SK-N-SH (cell line): ENCODE results near the gene CEP120. TPM values are rescaled to one million over a fixed set of nuclear protein-coding genes. Genes with fewer than 3 reads are reported as not detected.
A peak's percentile ranks its signal among the peaks of the same experiment; 100 is the strongest.

Experiments used
- CTCF ChIA-PET: fragments of 300-600, 350-600 bp; formaldehyde crosslinking; extraction: SDS; loops from one replicate; lab custom pipeline; 2021; lab: Yijun Ruan, JAX
- POLR2A ChIA-PET: fragments of 350-600 bp; sonication (Branson Sonifier 250); formaldehyde crosslinking; extraction: SDS; loops from one replicate; lab custom pipeline; 2020; ENCODE audit warnings: antibody characterized with exemption, inconsistent platforms; lab: Yijun Ruan, JAX
- DNase-seq: peaks from one replicate; pipeline ENCODE4 v3.0.0; 2012
- H2AFZ ChIP-seq: fragments of 200-600 bp; sonication (generic); 2 replicates; pipeline ENCODE4 v1.8.1; 2016; ENCODE audit warnings: antibody characterized with exemption, mild to moderate bottlenecking, low read depth
- H3F3A ChIP-seq: fragments of 200-600 bp; sonication (generic); replicated peaks from 2 replicates; pipeline ENCODE3; 2016; ENCODE audit warnings: antibody characterized with exemption, mild to moderate bottlenecking; ENCODE audit not compliant: insufficient read depth
- H3K27ac ChIP-seq, 2 experiments: fragments of 200-500 bp in 1 of 2; fragments of 200-600 bp in 1 of 2; sonication (Bioruptor generic) in 1 of 2; sonication (generic), shearing (Covaris generic) in 1 of 2; 2 replicates each; pipeline versions ENCODE4 v1.5.1 to v1.6.1; 2014 to 2016; ENCODE audit warnings: low read depth in 2 of 2, inconsistent platforms in 1 of 2, low read length in 1 of 2, mild to moderate bottlenecking in 1 of 2, mixed read lengths in 1 of 2
- H3K27me3 ChIP-seq: fragments of 200-600 bp; sonication (generic), shearing (Covaris generic); 2 replicates; pipeline ENCODE4 v1.6.1; 2016; ENCODE audit warnings: mixed run types; ENCODE audit not compliant: insufficient read depth
- H3K36me3 ChIP-seq, 2 experiments: fragments of 200-500 bp in 1 of 2; fragments of 200-600 bp in 1 of 2; sonication (Bioruptor generic) in 1 of 2; sonication (generic) in 1 of 2; replicated peaks in 1 of 2; 2 replicates each; pipeline versions ENCODE3 to v1.5.1; 2014 to 2016; ENCODE audit warnings: low read length in 1 of 2, mild to moderate bottlenecking in 1 of 2; ENCODE audit not compliant: insufficient read depth in 2 of 2, control insufficient read depth in 1 of 2
- H3K4me1 ChIP-seq, 2 experiments: fragments of 200-500 bp in 1 of 2; fragments of 200-600 bp in 1 of 2; sonication (Bioruptor generic) in 1 of 2; sonication (generic), shearing (Covaris generic) in 1 of 2; 2 replicates each; pipeline versions ENCODE4 v1.5.1 to v1.6.1; 2014 to 2016; ENCODE audit warnings: low read depth in 1 of 2, low read length in 1 of 2, mixed run types in 1 of 2; ENCODE audit not compliant: insufficient read depth in 2 of 2, control insufficient read depth in 1 of 2
- H3K4me2 ChIP-seq: fragments of 200-600 bp; sonication (generic), shearing (Covaris generic); 2 replicates; pipeline ENCODE4 v1.6.1; 2017; ENCODE audit warnings: mixed run types
- H3K4me3 ChIP-seq, 2 experiments: fragments of 200-500 bp in 1 of 2; fragments of 200-600 bp in 1 of 2; sonication (Bioruptor generic) in 1 of 2; sonication (generic), shearing (Covaris generic) in 1 of 2; 2 replicates each; pipeline versions ENCODE4 v1.5.1 to v1.8.1; 2014 to 2016; ENCODE audit warnings: low read depth in 2 of 2, inconsistent platforms in 1 of 2, low read length in 1 of 2, mild to moderate bottlenecking in 1 of 2, mixed read lengths in 1 of 2, moderate library complexity in 1 of 2
- H3K79me2 ChIP-seq: fragments of 200-600 bp; sonication (generic); 2 replicates; pipeline ENCODE4 v1.8.1; 2017; ENCODE audit warnings: mild to moderate bottlenecking; ENCODE audit not compliant: insufficient read depth
- H3K9ac ChIP-seq: fragments of 200-600 bp; sonication (generic); 2 replicates; pipeline ENCODE4 v1.6.1; 2017; ENCODE audit warnings: mixed run types
- H3K9me2 ChIP-seq: fragments of 200-600 bp; sonication (generic); 2 replicates; pipeline ENCODE4 v1.6.1; 2017; ENCODE audit warnings: mixed run types
- H3K9me3 ChIP-seq: fragments of 200-600 bp; sonication (generic); 2 replicates; pipeline ENCODE4 v1.6.1; 2017; ENCODE audit warnings: mixed run types, mild to moderate bottlenecking, moderate library complexity
- H4K20me1 ChIP-seq: fragments of 200-600 bp; sonication (generic); 2 replicates; pipeline ENCODE4 v1.6.1; 2017; ENCODE audit warnings: mild to moderate bottlenecking, mixed run types; ENCODE audit not compliant: insufficient read depth
- MEF2A ChIP-seq: IDR thresholded peaks from 2 replicates; pipeline ENCODE4 v1.4.0; 2012; ENCODE audit warnings: low read depth, borderline replicate concordance
- MXI1 ChIP-seq: IDR thresholded peaks from 2 replicates; pipeline ENCODE4 v1.6.1; 2012; ENCODE audit warnings: mild to moderate bottlenecking, low read depth, low read length, improper control_type of control experiment
- RAD21 ChIP-seq: IDR thresholded peaks from 2 replicates; pipeline ENCODE4 v1.6.1; 2012; ENCODE audit warnings: mild to moderate bottlenecking, low read length
- SMC3 ChIP-seq: IDR thresholded peaks from 2 replicates; pipeline ENCODE4 v1.6.1; 2012; ENCODE audit warnings: low read depth, low read length, improper control_type of control experiment
- YY1 ChIP-seq: IDR thresholded peaks from 2 replicates; pipeline ENCODE4 v1.4.0; 2012; ENCODE audit warnings: low read depth, mild to moderate bottlenecking
- WGBS: methylation state at CpG from one replicate; pipeline ENCODE4 v1.1.6; 2017; ENCODE audit warnings: low lambda C conversion rate; 5-methylcytosine and 5-hydroxymethylcytosine counted together
- polyA plus RNA-seq, 3 experiments: library from polyadenylated mRNA; depleted of rRNA; stranded (reverse); fragments of >200 nt; gene quantifications; 2 replicates each; pipeline ENCODE4 v1.2.3, GENCODE V29; 2012
- TF ChIP-seq, protein P1 (sequence below): IDR thresholded peaks from 2 replicates; pipeline ENCODE4 v1.6.1; 2012; ENCODE audit warnings: mild to moderate bottlenecking, low read depth, low read length, moderate library complexity
- TF ChIP-seq, protein P2 (sequence below): IDR thresholded peaks from 2 replicates; pipeline ENCODE4; 2012
- TF ChIP-seq, protein P3 (sequence below): fragments of 200-600 bp; sonication (generic); IDR thresholded peaks from 2 replicates; pipeline ENCODE4 v1.6.1; 2017; ENCODE audit warnings: antibody characterized with exemption, mild to moderate bottlenecking, moderate library complexity
- TF ChIP-seq, protein P4 (sequence below): IDR thresholded peaks from 2 replicates; pipeline ENCODE4 v1.4.0; 2012; ENCODE audit warnings: low read depth, borderline replicate concordance

Gene CEP120
- polyA plus RNA-seq, 1 of the 3 experiments (the other 2 are of a cell fraction), result 5.0 TPM

DNA sequence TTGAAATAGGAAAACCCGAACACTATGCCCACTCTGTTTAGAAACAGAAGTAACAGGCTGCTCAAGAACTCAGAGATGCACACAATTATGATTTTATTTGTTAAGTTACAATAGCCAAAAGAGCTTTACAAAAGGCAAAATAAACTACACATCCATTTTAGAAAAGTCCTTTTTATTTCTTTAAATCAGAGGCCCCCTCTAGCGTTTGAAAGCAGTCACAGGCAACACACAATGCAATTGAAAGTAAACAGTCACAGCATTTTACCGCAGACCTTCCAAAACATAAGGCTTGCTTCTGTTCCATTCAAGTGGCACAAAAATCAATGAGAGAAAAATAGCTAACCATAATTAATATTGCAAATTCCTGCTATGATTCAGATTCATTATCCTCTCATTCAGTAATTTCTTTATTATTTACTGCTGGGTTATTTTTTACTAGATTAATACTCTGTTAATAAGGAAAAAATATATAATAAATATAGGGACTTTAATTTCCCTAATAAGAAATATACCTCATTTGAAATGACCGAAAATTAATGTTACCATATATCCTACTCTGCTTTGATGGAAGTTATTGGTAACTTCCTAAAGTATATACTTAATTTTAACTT, 78.3 kb downstream of the CEP120 start:
- no peaks in the 10 kb centered on the region for H3K27me3 ChIP-seq
- CTCF ChIA-PET, result interaction anchor here (0.6 to 2.3 kb wide), 29 partner anchors 9 to 847 kb away, joined by 3 to 9 read pairs (median 4); partner anchors contain the start of genes SNX2 and SNX24
- H3K4me3 ChIP-seq, result no peak overlapping the region; a peak in 1 of 4 replicates
- H4K20me1 ChIP-seq, result no peaks in the 10 kb centered on the region
- no peaks in the 10 kb centered on the region for H3K79me2 ChIP-seq
- POLR2A ChIA-PET, result no interaction called here
- H3K36me3 ChIP-seq, result peaks cover 0 to 24% of the 10 kb centered on the region in 2 experiments
- peaks cover 3% of the 10 kb centered on the region for H3F3A ChIP-seq
- H3K9ac ChIP-seq, result no peak overlapping the region
- no peak overlapping the region for H3K27ac ChIP-seq
- H3K9me2 ChIP-seq, result no peaks in the 10 kb centered on the region
- no peaks in the 10 kb centered on the region for H3K9me3 ChIP-seq
- H2AFZ ChIP-seq, result no peak overlapping the region
- peak; percentile 12 for DNase-seq
- TF ChIP-seq, protein P1, sequence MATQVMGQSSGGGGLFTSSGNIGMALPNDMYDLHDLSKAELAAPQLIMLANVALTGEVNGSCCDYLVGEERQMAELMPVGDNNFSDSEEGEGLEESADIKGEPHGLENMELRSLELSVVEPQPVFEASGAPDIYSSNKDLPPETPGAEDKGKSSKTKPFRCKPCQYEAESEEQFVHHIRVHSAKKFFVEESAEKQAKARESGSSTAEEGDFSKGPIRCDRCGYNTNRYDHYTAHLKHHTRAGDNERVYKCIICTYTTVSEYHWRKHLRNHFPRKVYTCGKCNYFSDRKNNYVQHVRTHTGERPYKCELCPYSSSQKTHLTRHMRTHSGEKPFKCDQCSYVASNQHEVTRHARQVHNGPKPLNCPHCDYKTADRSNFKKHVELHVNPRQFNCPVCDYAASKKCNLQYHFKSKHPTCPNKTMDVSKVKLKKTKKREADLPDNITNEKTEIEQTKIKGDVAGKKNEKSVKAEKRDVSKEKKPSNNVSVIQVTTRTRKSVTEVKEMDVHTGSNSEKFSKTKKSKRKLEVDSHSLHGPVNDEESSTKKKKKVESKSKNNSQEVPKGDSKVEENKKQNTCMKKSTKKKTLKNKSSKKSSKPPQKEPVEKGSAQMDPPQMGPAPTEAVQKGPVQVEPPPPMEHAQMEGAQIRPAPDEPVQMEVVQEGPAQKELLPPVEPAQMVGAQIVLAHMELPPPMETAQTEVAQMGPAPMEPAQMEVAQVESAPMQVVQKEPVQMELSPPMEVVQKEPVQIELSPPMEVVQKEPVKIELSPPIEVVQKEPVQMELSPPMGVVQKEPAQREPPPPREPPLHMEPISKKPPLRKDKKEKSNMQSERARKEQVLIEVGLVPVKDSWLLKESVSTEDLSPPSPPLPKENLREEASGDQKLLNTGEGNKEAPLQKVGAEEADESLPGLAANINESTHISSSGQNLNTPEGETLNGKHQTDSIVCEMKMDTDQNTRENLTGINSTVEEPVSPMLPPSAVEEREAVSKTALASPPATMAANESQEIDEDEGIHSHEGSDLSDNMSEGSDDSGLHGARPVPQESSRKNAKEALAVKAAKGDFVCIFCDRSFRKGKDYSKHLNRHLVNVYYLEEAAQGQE, result no peak
- TF ChIP-seq YY1, result no peak
- no peak for TF ChIP-seq MXI1
- TF ChIP-seq RAD21, result peak; percentile 82
- TF ChIP-seq MEF2A, result no peak
- TF ChIP-seq, protein P2, sequence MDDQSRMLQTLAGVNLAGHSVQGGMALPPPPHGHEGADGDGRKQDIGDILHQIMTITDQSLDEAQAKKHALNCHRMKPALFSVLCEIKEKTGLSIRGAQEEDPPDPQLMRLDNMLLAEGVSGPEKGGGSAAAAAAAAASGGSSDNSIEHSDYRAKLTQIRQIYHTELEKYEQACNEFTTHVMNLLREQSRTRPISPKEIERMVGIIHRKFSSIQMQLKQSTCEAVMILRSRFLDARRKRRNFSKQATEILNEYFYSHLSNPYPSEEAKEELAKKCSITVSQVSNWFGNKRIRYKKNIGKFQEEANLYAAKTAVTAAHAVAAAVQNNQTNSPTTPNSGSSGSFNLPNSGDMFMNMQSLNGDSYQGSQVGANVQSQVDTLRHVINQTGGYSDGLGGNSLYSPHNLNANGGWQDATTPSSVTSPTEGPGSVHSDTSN, result no peak
- TF ChIP-seq, protein P3, sequence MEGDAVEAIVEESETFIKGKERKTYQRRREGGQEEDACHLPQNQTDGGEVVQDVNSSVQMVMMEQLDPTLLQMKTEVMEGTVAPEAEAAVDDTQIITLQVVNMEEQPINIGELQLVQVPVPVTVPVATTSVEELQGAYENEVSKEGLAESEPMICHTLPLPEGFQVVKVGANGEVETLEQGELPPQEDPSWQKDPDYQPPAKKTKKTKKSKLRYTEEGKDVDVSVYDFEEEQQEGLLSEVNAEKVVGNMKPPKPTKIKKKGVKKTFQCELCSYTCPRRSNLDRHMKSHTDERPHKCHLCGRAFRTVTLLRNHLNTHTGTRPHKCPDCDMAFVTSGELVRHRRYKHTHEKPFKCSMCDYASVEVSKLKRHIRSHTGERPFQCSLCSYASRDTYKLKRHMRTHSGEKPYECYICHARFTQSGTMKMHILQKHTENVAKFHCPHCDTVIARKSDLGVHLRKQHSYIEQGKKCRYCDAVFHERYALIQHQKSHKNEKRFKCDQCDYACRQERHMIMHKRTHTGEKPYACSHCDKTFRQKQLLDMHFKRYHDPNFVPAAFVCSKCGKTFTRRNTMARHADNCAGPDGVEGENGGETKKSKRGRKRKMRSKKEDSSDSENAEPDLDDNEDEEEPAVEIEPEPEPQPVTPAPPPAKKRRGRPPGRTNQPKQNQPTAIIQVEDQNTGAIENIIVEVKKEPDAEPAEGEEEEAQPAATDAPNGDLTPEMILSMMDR, result peak; percentile 86
- TF ChIP-seq, protein P4, sequence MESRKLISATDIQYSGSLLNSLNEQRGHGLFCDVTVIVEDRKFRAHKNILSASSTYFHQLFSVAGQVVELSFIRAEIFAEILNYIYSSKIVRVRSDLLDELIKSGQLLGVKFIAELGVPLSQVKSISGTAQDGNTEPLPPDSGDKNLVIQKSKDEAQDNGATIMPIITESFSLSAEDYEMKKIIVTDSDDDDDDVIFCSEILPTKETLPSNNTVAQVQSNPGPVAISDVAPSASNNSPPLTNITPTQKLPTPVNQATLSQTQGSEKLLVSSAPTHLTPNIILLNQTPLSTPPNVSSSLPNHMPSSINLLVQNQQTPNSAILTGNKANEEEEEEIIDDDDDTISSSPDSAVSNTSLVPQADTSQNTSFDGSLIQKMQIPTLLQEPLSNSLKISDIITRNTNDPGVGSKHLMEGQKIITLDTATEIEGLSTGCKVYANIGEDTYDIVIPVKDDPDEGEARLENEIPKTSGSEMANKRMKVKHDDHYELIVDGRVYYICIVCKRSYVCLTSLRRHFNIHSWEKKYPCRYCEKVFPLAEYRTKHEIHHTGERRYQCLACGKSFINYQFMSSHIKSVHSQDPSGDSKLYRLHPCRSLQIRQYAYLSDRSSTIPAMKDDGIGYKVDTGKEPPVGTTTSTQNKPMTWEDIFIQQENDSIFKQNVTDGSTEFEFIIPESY, result no peak
- peak; percentile 63 for TF ChIP-seq SMC3
- no peak overlapping the region for H3K4me2 ChIP-seq
- WGBS, result 56% methylated on average over 4 of the region's 4 CpGs
- peaks cover 0 to 7% of the 10 kb centered on the region in 2 experiments; a peak in 2 of 4 replicates for H3K4me1 ChIP-seq
